ENCODE data around the gene ELOVL6. TPM values are rescaled to one million over a fixed set of nuclear protein-coding genes. Genes with fewer than 3 reads are reported as not detected.

ELOVL6 gene
- total and polyA plus RNA-seq, 2 donors (not counting 1 experiment from before 2014, with no cell fraction given), result 15.0 to 43.4 TPM

DNA sequence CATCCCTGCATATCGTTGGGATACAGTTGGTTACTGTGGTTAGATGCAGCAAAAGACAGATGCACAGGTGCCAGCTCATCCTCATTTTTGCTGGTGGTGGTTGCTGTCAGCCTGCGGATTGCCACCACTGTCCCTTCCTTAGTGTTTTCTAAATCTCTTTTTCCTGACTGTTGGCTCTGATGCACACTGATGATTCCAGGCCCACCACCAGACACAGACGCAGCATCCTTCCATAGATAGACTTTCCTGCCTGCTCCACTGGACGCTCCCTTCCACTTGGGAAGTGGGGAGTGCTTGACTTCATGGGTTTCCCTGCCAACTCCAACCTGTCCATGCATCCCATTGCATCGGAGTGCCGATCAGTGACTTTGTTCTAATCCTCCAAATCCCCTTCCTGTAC, 184.2 kb downstream of the ELOVL6 start:
- Histone ChIP-seq H3K36me3 (ENCODE audit: control insufficient read depth, insufficient read depth, low read length) (no peaks in the 10 kb centered on the region), H3K4me3 (replicated peaks in 1 of 4; ENCODE audit: control extremely low read depth in 1 of 4, insufficient read depth in 1 of 4, low read depth in 3 of 4, low read length in 4 of 4) (no peak overlapping the region), H3K4me1 (ENCODE audit: control insufficient read depth, extremely low read depth, insufficient read depth, low read length) (no peaks in the 10 kb centered on the region), H3K9me3 (ENCODE audit: control insufficient read depth, insufficient read depth, low read depth, low read length) (no peaks in the 10 kb centered on the region), H4K20me1 (ENCODE audit: control insufficient read depth, extremely low read depth, insufficient read depth, low read length) (no peaks in the 10 kb centered on the region), H3K9ac (ENCODE audit: insufficient read depth, low read length) (no peak overlapping the region), H3K79me2 (ENCODE audit: control insufficient read depth, insufficient read depth, low read length) (no peaks in the 10 kb centered on the region), H2AFZ (ENCODE audit: low read length) (no peak overlapping the region), H3K4me2 (ENCODE audit: extremely low read depth, insufficient read depth, low read length) (no peak overlapping the region), H3K27ac (ENCODE audit: insufficient read depth, low read length) (no peak overlapping the region), H3K27me3 (ENCODE audit: control insufficient read depth, insufficient read depth, low read length) (no peaks in the 10 kb centered on the region)
- no peak for DNase-seq (ENCODE audit: low read depth in 2 of 2)
- TF ChIP-seq, protein P1, sequence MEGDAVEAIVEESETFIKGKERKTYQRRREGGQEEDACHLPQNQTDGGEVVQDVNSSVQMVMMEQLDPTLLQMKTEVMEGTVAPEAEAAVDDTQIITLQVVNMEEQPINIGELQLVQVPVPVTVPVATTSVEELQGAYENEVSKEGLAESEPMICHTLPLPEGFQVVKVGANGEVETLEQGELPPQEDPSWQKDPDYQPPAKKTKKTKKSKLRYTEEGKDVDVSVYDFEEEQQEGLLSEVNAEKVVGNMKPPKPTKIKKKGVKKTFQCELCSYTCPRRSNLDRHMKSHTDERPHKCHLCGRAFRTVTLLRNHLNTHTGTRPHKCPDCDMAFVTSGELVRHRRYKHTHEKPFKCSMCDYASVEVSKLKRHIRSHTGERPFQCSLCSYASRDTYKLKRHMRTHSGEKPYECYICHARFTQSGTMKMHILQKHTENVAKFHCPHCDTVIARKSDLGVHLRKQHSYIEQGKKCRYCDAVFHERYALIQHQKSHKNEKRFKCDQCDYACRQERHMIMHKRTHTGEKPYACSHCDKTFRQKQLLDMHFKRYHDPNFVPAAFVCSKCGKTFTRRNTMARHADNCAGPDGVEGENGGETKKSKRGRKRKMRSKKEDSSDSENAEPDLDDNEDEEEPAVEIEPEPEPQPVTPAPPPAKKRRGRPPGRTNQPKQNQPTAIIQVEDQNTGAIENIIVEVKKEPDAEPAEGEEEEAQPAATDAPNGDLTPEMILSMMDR (conservative IDR thresholded peaks at IDR 0.05 in 1 of 2, IDR thresholded peaks at IDR 0.05 in 1 of 2; ENCODE audit: low read depth in 1 of 2, low read length in 2 of 2), result no peak
- TF ChIP-seq EZH2 (IDR thresholded peaks at IDR 0.05; ENCODE audit: low read length, missing control alignments), result no peak

DNA sequence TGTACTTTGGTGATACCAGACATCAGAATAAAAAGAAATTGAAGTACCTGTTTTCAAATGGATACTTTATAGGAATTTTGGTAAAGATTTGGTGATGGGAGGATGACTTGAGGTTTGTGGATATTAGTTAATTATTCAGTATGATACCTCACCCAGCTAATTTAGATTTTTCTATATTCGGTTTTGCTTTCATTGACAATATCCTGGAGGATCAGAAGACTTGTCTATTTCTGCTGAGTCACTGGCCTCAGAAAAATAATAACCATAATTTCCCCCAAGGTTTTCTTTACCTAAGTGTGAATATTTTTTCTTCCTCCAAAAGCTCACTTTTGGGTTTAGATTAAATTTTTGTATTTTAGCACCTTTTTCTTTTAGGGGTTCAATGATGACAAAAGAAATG, 185.5 kb downstream of the ELOVL6 start:
- no peaks in the 10 kb centered on the region for H3K9me3 ChIP-seq (ENCODE audit: control insufficient read depth, insufficient read depth, low read depth, low read length)
- H3K4me1 ChIP-seq (ENCODE audit: control insufficient read depth, extremely low read depth, insufficient read depth, low read length), result no peaks in the 10 kb centered on the region
- H3K27ac ChIP-seq (ENCODE audit: insufficient read depth, low read length), result no peak overlapping the region
- no peak overlapping the region for H2AFZ ChIP-seq (ENCODE audit: low read length)
- DNase-seq (ENCODE audit: low read depth in 2 of 2), result no peak
- H3K36me3 ChIP-seq (ENCODE audit: control insufficient read depth, insufficient read depth, low read length), result no peaks in the 10 kb centered on the region
- no peaks in the 10 kb centered on the region for H3K79me2 ChIP-seq (ENCODE audit: control insufficient read depth, insufficient read depth, low read length)
- no peaks in the 10 kb centered on the region for H4K20me1 ChIP-seq (ENCODE audit: control insufficient read depth, extremely low read depth, insufficient read depth, low read length)
- TF ChIP-seq, protein P1 (conservative IDR thresholded peaks at IDR 0.05 in 1 of 2, IDR thresholded peaks at IDR 0.05 in 1 of 2; ENCODE audit: low read depth in 1 of 2, low read length in 2 of 2), result no peak
- TF ChIP-seq EZH2 (IDR thresholded peaks at IDR 0.05; ENCODE audit: low read length, missing control alignments), result no peak
- no peaks in the 10 kb centered on the region for H3K27me3 ChIP-seq (ENCODE audit: control insufficient read depth, insufficient read depth, low read length)
- no peak overlapping the region for H3K4me3 ChIP-seq (replicated peaks in 1 of 4; ENCODE audit: control extremely low read depth in 1 of 4, insufficient read depth in 1 of 4, low read depth in 3 of 4, low read length in 4 of 4)
- H3K4me2 ChIP-seq (ENCODE audit: extremely low read depth, insufficient read depth, low read length), result no peak overlapping the region
- no peak overlapping the region for H3K9ac ChIP-seq (ENCODE audit: insufficient read depth, low read length)

DNA sequence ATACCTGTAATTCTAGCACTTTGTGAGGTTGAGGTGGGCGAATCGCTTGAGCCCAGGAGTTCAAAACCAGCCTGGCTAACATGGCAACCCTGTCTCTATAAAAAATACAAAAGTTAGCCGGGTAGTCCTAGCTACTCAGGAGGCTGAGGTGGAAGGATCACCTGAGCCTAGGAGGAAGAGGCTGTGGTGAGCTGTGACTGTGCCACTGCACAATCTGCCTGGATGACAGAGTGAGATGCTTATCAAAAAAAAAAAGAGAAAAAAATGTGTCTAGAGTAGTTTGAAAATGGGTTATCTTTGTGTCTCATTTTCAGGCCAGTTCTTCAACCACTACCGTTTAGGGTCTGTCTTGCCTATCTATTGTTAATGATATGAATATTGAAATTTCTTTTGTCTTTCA, 187.6 kb downstream of the ELOVL6 start:
- no peaks in the 10 kb centered on the region for H3K79me2 ChIP-seq (ENCODE audit: control insufficient read depth, insufficient read depth, low read length)
- no peak for DNase-seq (ENCODE audit: low read depth in 2 of 2)
- H3K27me3 ChIP-seq (ENCODE audit: control insufficient read depth, insufficient read depth, low read length), result no peaks in the 10 kb centered on the region
- H3K36me3 ChIP-seq (ENCODE audit: control insufficient read depth, insufficient read depth, low read length), result no peaks in the 10 kb centered on the region
- H4K20me1 ChIP-seq (ENCODE audit: control insufficient read depth, extremely low read depth, insufficient read depth, low read length), result no peaks in the 10 kb centered on the region
- H3K27ac ChIP-seq (ENCODE audit: insufficient read depth, low read length), result no peak overlapping the region
- no peak for TF ChIP-seq EZH2 (IDR thresholded peaks at IDR 0.05; ENCODE audit: low read length, missing control alignments)
- TF ChIP-seq, protein P1 (conservative IDR thresholded peaks at IDR 0.05 in 1 of 2, IDR thresholded peaks at IDR 0.05 in 1 of 2; ENCODE audit: low read depth in 1 of 2, low read length in 2 of 2), result no peak
- H2AFZ ChIP-seq (ENCODE audit: low read length), result no peak overlapping the region
- H3K4me1 ChIP-seq (ENCODE audit: control insufficient read depth, extremely low read depth, insufficient read depth, low read length), result no peaks in the 10 kb centered on the region
- no peaks in the 10 kb centered on the region for H3K9me3 ChIP-seq (ENCODE audit: control insufficient read depth, insufficient read depth, low read depth, low read length)
- H3K4me3 ChIP-seq (replicated peaks in 1 of 4; ENCODE audit: control extremely low read depth in 1 of 4, insufficient read depth in 1 of 4, low read depth in 3 of 4, low read length in 4 of 4), result no peak overlapping the region
- H3K4me2 ChIP-seq (ENCODE audit: extremely low read depth, insufficient read depth, low read length), result no peak overlapping the region
- no peak overlapping the region for H3K9ac ChIP-seq (ENCODE audit: insufficient read depth, low read length)
